A673 (cell line): Measurements from ENCODE around the gene MYO15B. TPM values are rescaled to one million over a fixed set of nuclear protein-coding genes. Genes with fewer than 3 reads are reported as not detected.

Experiments used
- BruUV-seq: library from RNA; stranded (reverse); fragments of 400-500 nt; replicated peaks from 2 replicates; lab custom pipeline; 2021; lab: Mats Ljungman, UMichigan
- CTCF ChIA-PET: fragments of 300-600 bp; sonication (Branson Sonifier 250); formaldehyde crosslinking; loops from one replicate; lab custom pipeline; 2022; ENCODE audit warnings: antibody characterized with exemption; lab: Charles Lee
- POLR2A ChIA-PET: fragments of 300-600 bp; sonication (Branson Sonifier 250); formaldehyde crosslinking; loops from one replicate; lab custom pipeline; 2022; ENCODE audit warnings: antibody characterized with exemption; ENCODE audit not compliant: low non-redundant PET; lab: Charles Lee
- DNase-seq: peaks from one replicate; pipeline ENCODE4 v3.0.0-alpha.2; 2015; ENCODE audit warnings: low spot score
- H3K27ac ChIP-seq: fragments of 200-600 bp; sonication (generic); 2 replicates; pipeline ENCODE4 v1.5.1; 2016; ENCODE audit warnings: mixed run types, low read depth, mild to moderate bottlenecking, mixed read lengths, antibody characterized with exemption, low read length; ENCODE audit not compliant: poor library complexity, severe bottlenecking
- H3K27me3 ChIP-seq: fragments of 200-600 bp; sonication (generic); replicated peaks from 2 replicates; pipeline ENCODE4 v1.6.1; 2017; ENCODE audit warnings: mixed run types, low read depth, mild to moderate bottlenecking, mixed read lengths, antibody characterized with exemption, low read length; ENCODE audit not compliant: insufficient read depth, poor library complexity
- H3K36me3 ChIP-seq: fragments of 200-600 bp; sonication (generic); 2 replicates; pipeline ENCODE4 v1.6.1; 2016; ENCODE audit warnings: mixed run types, mild to moderate bottlenecking, mixed read lengths, antibody characterized with exemption, low read length; ENCODE audit not compliant: insufficient read depth, poor library complexity, severe bottlenecking
- H3K4me1 ChIP-seq: fragments of 200-600 bp; sonication (generic); 2 replicates; pipeline ENCODE4 v1.6.1; 2017; ENCODE audit warnings: mixed run types, mild to moderate bottlenecking, mixed read lengths, antibody characterized with exemption, low read length; ENCODE audit not compliant: insufficient read depth, poor library complexity, severe bottlenecking
- H3K4me3 ChIP-seq: fragments of 200-600 bp; sonication (generic); 2 replicates; pipeline ENCODE4 v1.5.1; 2016; ENCODE audit warnings: low read depth, mixed run types, mild to moderate bottlenecking, mixed read lengths, low read length; ENCODE audit not compliant: poor library complexity, severe bottlenecking
- H3K9me3 ChIP-seq: fragments of 200-600 bp; sonication (generic); 2 replicates; pipeline ENCODE4 v1.6.1; 2016; ENCODE audit warnings: mixed run types, low read depth, mild to moderate bottlenecking, mixed read lengths, antibody characterized with exemption, low read length; ENCODE audit not compliant: poor library complexity, severe bottlenecking
- CTCF ChIP-seq: fragments of 300-800, 200-600 bp; sonication (generic); conservative IDR thresholded peaks from 2 replicates; pipeline ENCODE4 v1.5.1; 2017; ENCODE audit warnings: low read depth, mild to moderate bottlenecking, antibody characterized with exemption, low read length, moderate library complexity, mixed read lengths
- EZH2 ChIP-seq: fragments of 200-600 bp; sonication (generic); IDR thresholded peaks from 2 replicates; pipeline ENCODE4 v1.6.1; 2017; ENCODE audit warnings: borderline replicate concordance, low read depth, mild to moderate bottlenecking, mixed read lengths, antibody characterized with exemption, low read length; ENCODE audit not compliant: poor library complexity, severe bottlenecking
- intact Hi-C: fragments of 100-400 bp; cut with micrococcal nuclease; formaldehyde crosslinking; loops from one replicate; pipeline ENCODE4 v1.10.0; 2022; ENCODE audit not compliant: unreplicated experiment
- total RNA-seq: library from RNA; stranded (reverse); gene quantifications from 2 replicates; pipeline ENCODE4 v1.2.3, GENCODE V29; 2021

The MYO15B gene
- total RNA-seq, 1 experiment from 2014 or later, result 9.3 TPM

- Histone ChIP-seq H3K4me3 (no peak overlapping the region), H3K9me3 (no peaks in the 10 kb centered on the region), H3K27ac (no peak overlapping the region), H3K36me3 (no peaks in the 10 kb centered on the region), H3K27me3 (no peaks in the 10 kb centered on the region), H3K4me1 (no peaks in the 10 kb centered on the region)
- ChIA-PET CTCF (interaction anchor here (0.6 kb wide), 1 partner anchor 105 kb away, joined by 3 read pairs; no protein-coding TSS in a partner anchor), POLR2A (no interaction called here)
- intact Hi-C loops, result no loop called here
- DNase-seq, result no peak
- no TSS peak for BruUV-seq
- TF ChIP-seq EZH2 (no peak), CTCF (no peak)
Observed at GRCh38 chr17:75642784-75643642, 55.4 kb downstream of the MYO15B start.

GRCh38 chr17:75643643-75644017, 56.0 kb downstream of the MYO15B start:
- Histone ChIP-seq H3K27ac (no peak overlapping the region), H3K4me3 (no peak overlapping the region), H3K36me3 (no peaks in the 10 kb centered on the region), H3K4me1 (no peaks in the 10 kb centered on the region), H3K27me3 (no peaks in the 10 kb centered on the region), H3K9me3 (no peaks in the 10 kb centered on the region)
- no TSS peak for BruUV-seq
- intact Hi-C loops, result no loop called here
- POLR2A ChIA-PET, result no interaction called here
- CTCF ChIA-PET, result interaction anchor here (0.6 kb wide), 1 partner anchor 105 kb away, joined by 3 read pairs; no protein-coding TSS in a partner anchor
- TF ChIP-seq CTCF (no peak), EZH2 (no peak)
- no peak for DNase-seq

GRCh38 chr17:75645501-75645888, 57.9 kb downstream of the MYO15B start:
- Histone ChIP-seq H3K27ac (no peak overlapping the region), H3K9me3 (no peaks in the 10 kb centered on the region), H3K36me3 (no peaks in the 10 kb centered on the region), H3K4me1 (no peaks in the 10 kb centered on the region), H3K4me3 (no peak overlapping the region), H3K27me3 (no peaks in the 10 kb centered on the region)
- intact Hi-C loops, result no loop called here
- ChIA-PET CTCF (interaction anchor here (0.7 to 1.0 kb wide), 3 partner anchors 11 to 104 kb away, joined by 3 to 5 read pairs (median 4); no protein-coding TSS in a partner anchor), POLR2A (no interaction called here)
- no TSS peak for BruUV-seq
- TF ChIP-seq CTCF (no peak), EZH2 (no peak)
- no peak for DNase-seq
